SK-N-SH (cell line): Measurements from ENCODE around the gene METTL26. TPM values are rescaled to one million over a fixed set of nuclear protein-coding genes. Genes with fewer than 3 reads are reported as not detected.

Experiments
- CTCF ChIA-PET: fragments of 300-600, 350-600 bp; formaldehyde crosslinking; extraction: SDS; loops from one replicate; lab custom pipeline; 2021; lab: Yijun Ruan, JAX
- POLR2A ChIA-PET: fragments of 350-600 bp; sonication (Branson Sonifier 250); formaldehyde crosslinking; extraction: SDS; loops from one replicate; lab custom pipeline; 2020; ENCODE audit warnings: antibody characterized with exemption, inconsistent platforms; lab: Yijun Ruan, JAX
- DNase-seq: peaks from one replicate; pipeline ENCODE4 v3.0.0; 2012
- H2AFZ ChIP-seq: fragments of 200-600 bp; sonication (generic); 2 replicates; pipeline ENCODE4 v1.8.1; 2016; ENCODE audit warnings: antibody characterized with exemption, mild to moderate bottlenecking, low read depth
- H3F3A ChIP-seq: fragments of 200-600 bp; sonication (generic); replicated peaks from 2 replicates; pipeline ENCODE3; 2016; ENCODE audit warnings: antibody characterized with exemption, mild to moderate bottlenecking; ENCODE audit not compliant: insufficient read depth
- H3K27ac ChIP-seq, 2 experiments: fragments of 200-500 bp in 1 of 2; fragments of 200-600 bp in 1 of 2; sonication (Bioruptor generic) in 1 of 2; sonication (generic), shearing (Covaris generic) in 1 of 2; 2 replicates each; pipeline versions ENCODE4 v1.5.1 to v1.6.1; 2014 to 2016; ENCODE audit warnings: low read depth in 2 of 2, inconsistent platforms in 1 of 2, low read length in 1 of 2, mild to moderate bottlenecking in 1 of 2, mixed read lengths in 1 of 2
- H3K27me3 ChIP-seq: fragments of 200-600 bp; sonication (generic), shearing (Covaris generic); 2 replicates; pipeline ENCODE4 v1.6.1; 2016; ENCODE audit warnings: mixed run types; ENCODE audit not compliant: insufficient read depth
- H3K36me3 ChIP-seq, 2 experiments: fragments of 200-500 bp in 1 of 2; fragments of 200-600 bp in 1 of 2; sonication (Bioruptor generic) in 1 of 2; sonication (generic) in 1 of 2; replicated peaks in 1 of 2; 2 replicates each; pipeline versions ENCODE3 to v1.5.1; 2014 to 2016; ENCODE audit warnings: low read length in 1 of 2, mild to moderate bottlenecking in 1 of 2; ENCODE audit not compliant: insufficient read depth in 2 of 2, control insufficient read depth in 1 of 2
- H3K4me1 ChIP-seq, 2 experiments: fragments of 200-500 bp in 1 of 2; fragments of 200-600 bp in 1 of 2; sonication (Bioruptor generic) in 1 of 2; sonication (generic), shearing (Covaris generic) in 1 of 2; 2 replicates each; pipeline versions ENCODE4 v1.5.1 to v1.6.1; 2014 to 2016; ENCODE audit warnings: low read depth in 1 of 2, low read length in 1 of 2, mixed run types in 1 of 2; ENCODE audit not compliant: insufficient read depth in 2 of 2, control insufficient read depth in 1 of 2
- H3K4me2 ChIP-seq: fragments of 200-600 bp; sonication (generic), shearing (Covaris generic); 2 replicates; pipeline ENCODE4 v1.6.1; 2017; ENCODE audit warnings: mixed run types
- H3K4me3 ChIP-seq, 2 experiments: fragments of 200-500 bp in 1 of 2; fragments of 200-600 bp in 1 of 2; sonication (Bioruptor generic) in 1 of 2; sonication (generic), shearing (Covaris generic) in 1 of 2; 2 replicates each; pipeline versions ENCODE4 v1.5.1 to v1.8.1; 2014 to 2016; ENCODE audit warnings: low read depth in 2 of 2, inconsistent platforms in 1 of 2, low read length in 1 of 2, mild to moderate bottlenecking in 1 of 2, mixed read lengths in 1 of 2, moderate library complexity in 1 of 2
- H3K79me2 ChIP-seq: fragments of 200-600 bp; sonication (generic); 2 replicates; pipeline ENCODE4 v1.8.1; 2017; ENCODE audit warnings: mild to moderate bottlenecking; ENCODE audit not compliant: insufficient read depth
- H3K9ac ChIP-seq: fragments of 200-600 bp; sonication (generic); 2 replicates; pipeline ENCODE4 v1.6.1; 2017; ENCODE audit warnings: mixed run types
- H3K9me2 ChIP-seq: fragments of 200-600 bp; sonication (generic); 2 replicates; pipeline ENCODE4 v1.6.1; 2017; ENCODE audit warnings: mixed run types
- H3K9me3 ChIP-seq: fragments of 200-600 bp; sonication (generic); 2 replicates; pipeline ENCODE4 v1.6.1; 2017; ENCODE audit warnings: mixed run types, mild to moderate bottlenecking, moderate library complexity
- H4K20me1 ChIP-seq: fragments of 200-600 bp; sonication (generic); 2 replicates; pipeline ENCODE4 v1.6.1; 2017; ENCODE audit warnings: mild to moderate bottlenecking, mixed run types; ENCODE audit not compliant: insufficient read depth
- CHD2 ChIP-seq: fragments of 150-350 bp; IDR thresholded peaks from 2 replicates; pipeline ENCODE4 v1.6.1; 2018; ENCODE audit warnings: low read length; ENCODE audit not compliant: partially characterized antibody
- CTCF ChIP-seq: fragments of 200-600 bp; sonication (generic); IDR thresholded peaks from 2 replicates; pipeline ENCODE4 v1.6.1; 2017; ENCODE audit warnings: antibody characterized with exemption, mild to moderate bottlenecking, moderate library complexity
- EP300 ChIP-seq, 2 experiments: IDR thresholded peaks; 2 replicates each; pipeline versions ENCODE4 v1.4.0 to v1.6.1; 2012; ENCODE audit warnings: borderline replicate concordance in 1 of 2, low read depth in 1 of 2, low read length in 1 of 2
- EZH2phosphoT487 ChIP-seq: fragments of 200-600 bp; sonication (generic); IDR thresholded peaks from 2 replicates; pipeline ENCODE4 v1.6.1; 2017; ENCODE audit warnings: low read depth, mixed run types, mild to moderate bottlenecking, antibody characterized with exemption, moderate library complexity, borderline replicate concordance
- FOSL2 ChIP-seq: IDR thresholded peaks from 2 replicates; pipeline ENCODE4 v1.4.0; 2012; ENCODE audit warnings: low read depth, mild to moderate bottlenecking, moderate library complexity, borderline replicate concordance
- GABPA ChIP-seq: IDR thresholded peaks from 2 replicates; pipeline ENCODE4 v1.4.0; 2012; ENCODE audit warnings: low read depth, mild to moderate bottlenecking
- GATA2 ChIP-seq: sonication (generic); formaldehyde crosslinking; IDR thresholded peaks from 2 replicates; pipeline ENCODE4 v1.5.0; 2020; ENCODE audit warnings: mild to moderate bottlenecking, missing genetic modification reagents
- IRF3 ChIP-seq: fragments of 150-350 bp; IDR thresholded peaks from 2 replicates; pipeline ENCODE4 v1.6.1; 2016; ENCODE audit warnings: mild to moderate bottlenecking, low read depth, low read length
- MAX ChIP-seq: IDR thresholded peaks from 2 replicates; pipeline ENCODE4 v1.4.0; 2012; ENCODE audit warnings: low read depth
- MEF2A ChIP-seq: IDR thresholded peaks from 2 replicates; pipeline ENCODE4 v1.4.0; 2012; ENCODE audit warnings: low read depth, borderline replicate concordance
- MXI1 ChIP-seq: IDR thresholded peaks from 2 replicates; pipeline ENCODE4 v1.6.1; 2012; ENCODE audit warnings: mild to moderate bottlenecking, low read depth, low read length, improper control_type of control experiment
- NFIC ChIP-seq: IDR thresholded peaks from 2 replicates; pipeline ENCODE4 v1.4.0; 2012; ENCODE audit warnings: borderline replicate concordance
- NRF1 ChIP-seq: IDR thresholded peaks from 2 replicates; pipeline ENCODE4 v1.6.1; 2012; ENCODE audit warnings: low read depth, mild to moderate bottlenecking, low read length
- RAD21 ChIP-seq: IDR thresholded peaks from 2 replicates; pipeline ENCODE4 v1.6.1; 2012; ENCODE audit warnings: mild to moderate bottlenecking, low read length
- RCOR1 ChIP-seq: fragments of 150-350 bp; IDR thresholded peaks from 2 replicates; pipeline ENCODE4 v1.6.1; 2017; ENCODE audit warnings: antibody characterized with exemption, low read length
- RFX5 ChIP-seq: IDR thresholded peaks from 2 replicates; pipeline ENCODE4 v1.6.1; 2012; ENCODE audit warnings: mild to moderate bottlenecking, improper control_type of control experiment, low read length
- SMC3 ChIP-seq: IDR thresholded peaks from 2 replicates; pipeline ENCODE4 v1.6.1; 2012; ENCODE audit warnings: low read depth, low read length, improper control_type of control experiment
- TAF1 ChIP-seq: IDR thresholded peaks from 2 replicates; pipeline ENCODE4 v1.6.1; 2012; ENCODE audit warnings: low read depth, mild to moderate bottlenecking, low read length, moderate library complexity, borderline replicate concordance
- TCF12 ChIP-seq: IDR thresholded peaks from 2 replicates; pipeline ENCODE4 v1.4.0; 2012
- TEAD4 ChIP-seq: IDR thresholded peaks from 2 replicates; pipeline ENCODE4 v1.4.0; 2012; ENCODE audit warnings: mild to moderate bottlenecking, borderline replicate concordance; ENCODE audit not compliant: insufficient read depth
- USF1 ChIP-seq: IDR thresholded peaks from 2 replicates; pipeline ENCODE4 v1.4.0; 2012; ENCODE audit warnings: low read depth, borderline replicate concordance
- YY1 ChIP-seq: IDR thresholded peaks from 2 replicates; pipeline ENCODE4 v1.4.0; 2012; ENCODE audit warnings: low read depth, mild to moderate bottlenecking
- WGBS: methylation state at CpG from one replicate; pipeline ENCODE4 v1.1.6; 2017; ENCODE audit warnings: low lambda C conversion rate; 5-methylcytosine and 5-hydroxymethylcytosine counted together
- polyA plus RNA-seq, 3 experiments: library from polyadenylated mRNA; depleted of rRNA; stranded (reverse); fragments of >200 nt; gene quantifications; 2 replicates each; pipeline ENCODE4 v1.2.3, GENCODE V29; 2012
- TF ChIP-seq, protein P1 (sequence below): IDR thresholded peaks from 2 replicates; pipeline ENCODE4 v1.6.1; 2012; ENCODE audit warnings: mild to moderate bottlenecking, low read depth, low read length, moderate library complexity
- TF ChIP-seq, protein P2 (sequence below): IDR thresholded peaks from 2 replicates; pipeline ENCODE4; 2012

METTL26 gene
- polyA plus RNA-seq, 1 of the 3 experiments (the other 2 are of a cell fraction): 167 TPM

DNA sequence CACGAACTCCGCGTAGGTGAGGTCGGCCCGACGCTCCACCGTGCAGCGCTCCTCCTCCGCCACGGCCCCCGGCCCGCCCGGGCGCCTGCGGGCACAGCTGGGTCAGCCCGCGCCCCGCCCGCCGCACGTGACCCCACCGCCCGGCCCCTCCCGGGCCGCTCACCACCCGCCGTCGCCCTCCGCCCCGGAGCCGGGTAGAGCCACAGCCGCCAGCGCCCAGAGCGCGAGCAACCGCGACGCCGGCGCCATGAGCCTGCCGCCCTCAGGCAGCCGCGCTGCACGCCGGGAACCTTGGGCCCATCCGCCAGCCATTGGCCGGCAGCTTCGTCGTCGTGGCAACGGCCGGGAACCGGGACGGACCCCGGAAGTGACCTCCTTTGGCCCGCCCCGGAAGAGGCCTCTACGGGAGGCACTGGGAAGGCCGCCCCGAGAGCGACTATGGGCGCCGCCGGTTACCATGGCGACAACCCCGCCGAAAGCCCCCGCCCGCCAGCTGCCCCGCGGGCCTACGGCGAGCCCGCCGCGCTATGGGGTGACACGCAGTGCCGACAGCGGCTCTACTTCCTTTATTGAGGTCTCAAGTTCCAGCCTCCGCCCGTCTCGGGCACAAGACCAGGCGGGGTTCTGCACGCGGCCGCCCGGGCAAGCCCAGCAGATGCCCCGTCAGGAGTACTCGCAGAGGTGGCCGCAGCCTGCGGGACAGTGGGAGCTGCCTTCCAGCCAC, 48.1 kb upstream of the METTL26 start, which contains the start of gene JMJD8:
JMJD8 (minus strand) TSS at position 264 of the 724 bp plus-strand sequence; CDS start at position 249, 15 bp downstream.
- peaks cover 10% of the 10 kb centered on the region for H3F3A ChIP-seq
- no peak within 1 kb of the TSS for H2AFZ ChIP-seq
- no peaks in the 10 kb centered on the region for H3K27me3 ChIP-seq
- peak; percentile 97 for DNase-seq
- no CpG with 5 or more reads among the region's 91 CpGs for WGBS
- peaks cover 8 to 53% of the 10 kb centered on the region in 2 experiments; a peak in 3 of 4 replicates for H3K4me1 ChIP-seq
- peak within 1 kb of the TSS; percentile 60 to 68 for H3K4me3 ChIP-seq
- peaks cover 13 to 39% of the 10 kb centered on the region in 2 experiments for H3K36me3 ChIP-seq
- H3K79me2 ChIP-seq: peaks cover 39% of the 10 kb centered on the region
- peak within 1 kb of the TSS; percentile 90 for H3K4me2 ChIP-seq
- CTCF ChIA-PET: interaction anchor here (0.6 to 5.9 kb wide), 8 partner anchors 15 to 322 kb away, joined by 3 to 38 read pairs (median 3); partner anchors contain the start of genes METTL26 and RHOT2
- POLR2A ChIA-PET: interaction anchor here (0.7 to 1.2 kb wide), 6 partner anchors 8 to 38 kb away, joined by 3 to 5 read pairs (median 4); partner anchors contain the start of genes ANTKMT and RHOT2
- H3K9me2 ChIP-seq: no peaks in the 10 kb centered on the region
- peaks cover 23% of the 10 kb centered on the region for H4K20me1 ChIP-seq
- H3K9ac ChIP-seq: peak within 1 kb of the TSS; percentile 49
- H3K9me3 ChIP-seq: no peaks in the 10 kb centered on the region
- H3K27ac ChIP-seq: peak within 1 kb of the TSS; percentile 54 to 82
- TF ChIP-seq RCOR1: no peak
- no peak for TF ChIP-seq TEAD4
- TF ChIP-seq USF1: no peak
- TF ChIP-seq NFIC: no peak
- TF ChIP-seq CTCF: no peak
- no peak for TF ChIP-seq RFX5
- TF ChIP-seq MEF2A: no peak
- no peak for TF ChIP-seq EP300 (IDR thresholded peaks at IDR 0.05; ENCODE audit: borderline replicate concordance in 1 of 2, low read depth in 1 of 2, low read length in 1 of 2)
- peak; percentile 84; the same call in 1 of the 2 replicates for TF ChIP-seq MXI1
- TF ChIP-seq TCF12: peak; percentile 16; the same call in 1 of the 2 replicates
- TF ChIP-seq MAX: peak; percentile 91
- TF ChIP-seq, protein P1, sequence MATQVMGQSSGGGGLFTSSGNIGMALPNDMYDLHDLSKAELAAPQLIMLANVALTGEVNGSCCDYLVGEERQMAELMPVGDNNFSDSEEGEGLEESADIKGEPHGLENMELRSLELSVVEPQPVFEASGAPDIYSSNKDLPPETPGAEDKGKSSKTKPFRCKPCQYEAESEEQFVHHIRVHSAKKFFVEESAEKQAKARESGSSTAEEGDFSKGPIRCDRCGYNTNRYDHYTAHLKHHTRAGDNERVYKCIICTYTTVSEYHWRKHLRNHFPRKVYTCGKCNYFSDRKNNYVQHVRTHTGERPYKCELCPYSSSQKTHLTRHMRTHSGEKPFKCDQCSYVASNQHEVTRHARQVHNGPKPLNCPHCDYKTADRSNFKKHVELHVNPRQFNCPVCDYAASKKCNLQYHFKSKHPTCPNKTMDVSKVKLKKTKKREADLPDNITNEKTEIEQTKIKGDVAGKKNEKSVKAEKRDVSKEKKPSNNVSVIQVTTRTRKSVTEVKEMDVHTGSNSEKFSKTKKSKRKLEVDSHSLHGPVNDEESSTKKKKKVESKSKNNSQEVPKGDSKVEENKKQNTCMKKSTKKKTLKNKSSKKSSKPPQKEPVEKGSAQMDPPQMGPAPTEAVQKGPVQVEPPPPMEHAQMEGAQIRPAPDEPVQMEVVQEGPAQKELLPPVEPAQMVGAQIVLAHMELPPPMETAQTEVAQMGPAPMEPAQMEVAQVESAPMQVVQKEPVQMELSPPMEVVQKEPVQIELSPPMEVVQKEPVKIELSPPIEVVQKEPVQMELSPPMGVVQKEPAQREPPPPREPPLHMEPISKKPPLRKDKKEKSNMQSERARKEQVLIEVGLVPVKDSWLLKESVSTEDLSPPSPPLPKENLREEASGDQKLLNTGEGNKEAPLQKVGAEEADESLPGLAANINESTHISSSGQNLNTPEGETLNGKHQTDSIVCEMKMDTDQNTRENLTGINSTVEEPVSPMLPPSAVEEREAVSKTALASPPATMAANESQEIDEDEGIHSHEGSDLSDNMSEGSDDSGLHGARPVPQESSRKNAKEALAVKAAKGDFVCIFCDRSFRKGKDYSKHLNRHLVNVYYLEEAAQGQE: 0 out of 2 replicates have a peak, but pooled peaks have one; percentile 12
- no peak for TF ChIP-seq NRF1
- TF ChIP-seq EZH2phosphoT487: no peak
- TF ChIP-seq YY1: peak; percentile 84; the same call in 1 of the 2 replicates
- no peak for TF ChIP-seq GATA2 (CRISPR knock-in tag)
- TF ChIP-seq FOSL2: no peak
- TF ChIP-seq TAF1: peak; percentile 74
- TF ChIP-seq GABPA: peak; percentile 94
- TF ChIP-seq IRF3: no peak
- no peak for TF ChIP-seq RAD21
- TF ChIP-seq, protein P2, sequence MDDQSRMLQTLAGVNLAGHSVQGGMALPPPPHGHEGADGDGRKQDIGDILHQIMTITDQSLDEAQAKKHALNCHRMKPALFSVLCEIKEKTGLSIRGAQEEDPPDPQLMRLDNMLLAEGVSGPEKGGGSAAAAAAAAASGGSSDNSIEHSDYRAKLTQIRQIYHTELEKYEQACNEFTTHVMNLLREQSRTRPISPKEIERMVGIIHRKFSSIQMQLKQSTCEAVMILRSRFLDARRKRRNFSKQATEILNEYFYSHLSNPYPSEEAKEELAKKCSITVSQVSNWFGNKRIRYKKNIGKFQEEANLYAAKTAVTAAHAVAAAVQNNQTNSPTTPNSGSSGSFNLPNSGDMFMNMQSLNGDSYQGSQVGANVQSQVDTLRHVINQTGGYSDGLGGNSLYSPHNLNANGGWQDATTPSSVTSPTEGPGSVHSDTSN: peak; percentile 1
- TF ChIP-seq CHD2: peak; percentile 64
- no peak for TF ChIP-seq SMC3
